ENCODE results near the gene MBNL1. TPM values are rescaled to one million over a fixed set of nuclear protein-coding genes. Genes with fewer than 3 reads are reported as not detected.

Gene MBNL1
- total and polyA plus RNA-seq, 7 experiments from 2014 or later = 371 to 675 (median 497) TPM

DNA sequence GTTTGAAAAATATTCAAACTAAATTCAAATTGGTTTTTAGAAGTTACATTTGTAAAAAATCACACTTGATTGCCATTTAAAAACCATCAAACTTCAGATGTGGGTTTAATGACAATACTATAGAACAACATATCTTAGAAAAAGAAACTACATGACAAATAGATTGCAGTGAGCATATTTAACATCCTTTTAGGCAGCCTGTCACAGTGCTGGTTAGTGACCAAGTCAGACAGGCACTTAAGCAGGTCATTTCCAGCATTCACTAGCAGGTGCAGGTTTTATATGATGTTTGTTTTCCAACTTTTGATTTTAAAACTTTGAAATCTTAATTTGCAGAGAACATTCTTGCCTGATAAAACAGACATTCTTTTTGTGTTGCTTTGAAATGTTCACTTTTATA lies 115.7 kb downstream of the MBNL1 start:
- POLR2A ChIA-PET = no interaction called here
- peak overlapping the region in 7 of 10 donors; percentile 8 to 64 (median 47) for H3K4me3 Mint-ChIP-seq
- DNase-seq (peak in 1 of 9 donors; percentile 33), ATAC-seq (peak; percentile 55)
- intact Hi-C loops (cut with micrococcal nuclease) = no loop called here
- Histone ChIP-seq H3K4me3 (ENCODE audit: low read length) (no peak overlapping the region), H3K27ac (ENCODE audit: low read depth, low read length) (peak overlapping the region; percentile 52), H3K4me1 (ENCODE audit: control insufficient read depth in 2 of 2, insufficient read depth in 2 of 2, low read length in 2 of 2) (peaks cover 54 to 68% of the 10 kb centered on the region in 2 donors), H3K27me3 (ENCODE audit: control insufficient read depth in 2 of 2, insufficient read depth in 2 of 2, low read length in 2 of 2) (no peaks in the 10 kb centered on the region), H3K36me3 (ENCODE audit: control insufficient read depth in 2 of 3, insufficient read depth in 3 of 3, low read length in 3 of 3) (peaks cover 0 to 11% (median 0%) of the 10 kb centered on the region in 3 experiments), H3K9me3 (ENCODE audit: control insufficient read depth in 2 of 3, low read length in 3 of 3) (no peaks in the 10 kb centered on the region)
- peaks cover 35 to 99% (median 93%) of the 10 kb centered on the region in 7 donors for H3K4me1 Mint-ChIP-seq
- H3K36me3 Mint-ChIP-seq = peaks cover 0 to 29% (median 13%) of the 10 kb centered on the region in 5 donors
- no peaks in the 10 kb centered on the region for H3K9me3 Mint-ChIP-seq
- H3K27ac Mint-ChIP-seq = peak overlapping the region in 8 of 9 donors; percentile 38 to 90 (median 60)
- H3K27me3 Mint-ChIP-seq = no peaks in the 10 kb centered on the region
- CTCF ChIA-PET = no interaction called here

DNA sequence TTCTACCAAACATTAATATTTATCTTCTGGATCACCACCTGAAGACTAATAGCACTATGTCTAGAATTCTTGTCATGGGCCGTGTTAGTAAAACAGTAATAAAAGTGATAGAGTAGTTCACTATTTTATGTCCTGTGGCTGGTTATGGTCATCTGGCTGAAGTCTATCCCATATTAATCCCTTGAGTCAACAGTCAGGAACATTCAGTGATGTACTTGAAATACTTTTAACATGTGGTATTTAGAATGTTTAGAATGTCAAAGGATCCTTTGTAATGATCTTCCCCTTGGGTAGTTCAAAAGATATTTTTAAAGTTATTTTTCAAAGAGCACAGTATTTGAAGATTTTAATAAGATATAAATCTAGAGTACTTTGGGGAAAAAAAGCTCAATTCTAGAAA lies 117.0 kb downstream of the MBNL1 start:
- Histone ChIP-seq H3K4me3 (ENCODE audit: low read length) (no peak overlapping the region), H3K27ac (ENCODE audit: low read depth, low read length) (peak overlapping the region; percentile 36), H3K4me1 (ENCODE audit: control insufficient read depth in 2 of 2, insufficient read depth in 2 of 2, low read length in 2 of 2) (peaks cover 47 to 55% of the 10 kb centered on the region in 2 donors), H3K36me3 (ENCODE audit: control insufficient read depth in 2 of 3, insufficient read depth in 3 of 3, low read length in 3 of 3) (peaks cover 0 to 12% (median 0%) of the 10 kb centered on the region in 3 experiments), H3K9me3 (ENCODE audit: control insufficient read depth in 2 of 3, low read length in 3 of 3) (no peaks in the 10 kb centered on the region), H3K27me3 (ENCODE audit: control insufficient read depth in 2 of 2, insufficient read depth in 2 of 2, low read length in 2 of 2) (no peaks in the 10 kb centered on the region)
- CTCF ChIA-PET = no interaction called here
- Mint-ChIP-seq H3K27me3 (no peaks in the 10 kb centered on the region), H3K36me3 (peaks cover 0 to 32% (median 15%) of the 10 kb centered on the region in 5 donors), H3K27ac (peak overlapping the region in 6 of 9 donors; percentile 5 to 87 (median 55)), H3K4me1 (peaks cover 26 to 97% (median 90%) of the 10 kb centered on the region in 7 donors), H3K4me3 (peak overlapping the region in 6 of 10 donors; percentile 22 to 53 (median 39)), H3K9me3 (no peaks in the 10 kb centered on the region)
- POLR2A ChIA-PET = no interaction called here
- intact Hi-C loops (cut with micrococcal nuclease) = loop anchor here in 1 of 2 donors (1.0 kb wide), 2 partner anchors 8 to 9 kb away; no protein-coding TSS in a partner anchor
- ATAC-seq = no peak
- DNase-seq = no peak

DNA sequence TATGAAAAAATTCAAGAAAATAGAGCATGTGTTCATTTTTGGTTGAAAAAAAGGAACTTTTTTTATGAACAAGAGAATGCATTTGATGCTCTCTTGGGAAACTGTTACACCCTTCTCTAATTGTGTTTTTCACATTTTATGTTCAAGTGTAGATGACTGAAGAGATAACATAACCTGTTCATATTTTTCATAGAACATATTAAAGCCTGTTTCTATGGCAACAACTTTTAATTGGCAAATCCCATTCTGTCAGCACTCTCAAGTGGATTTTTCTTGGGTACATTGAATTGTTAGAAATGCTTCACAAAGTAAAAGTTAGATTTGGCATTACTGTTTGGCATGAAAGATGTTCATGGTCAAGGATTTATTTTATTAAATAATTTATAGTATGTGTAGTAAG lies 117.5 kb downstream of the MBNL1 start:
- H3K27me3 ChIP-seq (ENCODE audit: control insufficient read depth in 2 of 2, insufficient read depth in 2 of 2, low read length in 2 of 2) = no peaks in the 10 kb centered on the region
- CTCF ChIA-PET = no interaction called here
- H3K27ac Mint-ChIP-seq = peak overlapping the region in 4 of 9 donors; percentile 22 to 87 (median 70)
- peaks cover 26 to 97% (median 90%) of the 10 kb centered on the region in 7 donors for H3K4me1 Mint-ChIP-seq
- DNase-seq (no peak), ATAC-seq (no peak)
- H3K36me3 Mint-ChIP-seq = peaks cover 0 to 36% (median 19%) of the 10 kb centered on the region in 5 donors
- H3K4me3 Mint-ChIP-seq = peak overlapping the region in 3 of 10 donors; percentile 22 to 53 (median 47)
- H3K36me3 ChIP-seq (ENCODE audit: control insufficient read depth in 2 of 3, insufficient read depth in 3 of 3, low read length in 3 of 3) = peaks cover 0 to 12% (median 0%) of the 10 kb centered on the region in 3 experiments
- peaks cover 43 to 54% of the 10 kb centered on the region in 2 donors for H3K4me1 ChIP-seq (ENCODE audit: control insufficient read depth in 2 of 2, insufficient read depth in 2 of 2, low read length in 2 of 2)
- intact Hi-C loops (cut with micrococcal nuclease) = loop anchor here in 1 of 2 donors (1.0 kb wide), 2 partner anchors 8 to 9 kb away; no protein-coding TSS in a partner anchor
- H3K27ac ChIP-seq (ENCODE audit: low read depth, low read length) = peak overlapping the region; percentile 36
- no peaks in the 10 kb centered on the region for H3K27me3 Mint-ChIP-seq
- no peak overlapping the region for H3K4me3 ChIP-seq (ENCODE audit: low read length)
- no peaks in the 10 kb centered on the region for H3K9me3 Mint-ChIP-seq
- POLR2A ChIA-PET = interaction anchor here (1.5 kb wide), 1 partner anchor 35 kb away, joined by 4 read pairs; no protein-coding TSS in a partner anchor
- no peaks in the 10 kb centered on the region for H3K9me3 ChIP-seq (ENCODE audit: control insufficient read depth in 2 of 3, low read length in 3 of 3)

DNA sequence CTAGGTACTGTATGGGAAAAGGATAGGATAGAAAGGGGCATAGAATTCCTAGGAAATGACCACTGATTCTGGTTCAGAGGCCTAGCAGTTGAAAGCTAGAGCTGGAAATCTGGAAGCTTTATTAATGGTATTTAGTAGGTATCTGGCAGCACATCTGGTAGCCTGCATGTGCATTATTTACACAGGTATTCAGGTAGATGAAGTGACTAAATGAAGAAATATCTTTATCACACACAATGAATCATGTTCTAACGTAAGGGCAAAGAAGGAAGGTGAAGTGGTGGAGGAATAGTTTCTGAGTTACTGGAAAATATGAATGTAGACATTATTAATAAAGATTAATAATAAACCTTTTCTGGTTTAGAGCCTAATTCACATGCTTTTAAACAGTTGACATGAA lies 119.9 kb downstream of the MBNL1 start:
- Histone ChIP-seq H3K27me3 (ENCODE audit: control insufficient read depth in 2 of 2, insufficient read depth in 2 of 2, low read length in 2 of 2) (no peaks in the 10 kb centered on the region), H3K4me3 (ENCODE audit: low read length) (no peak overlapping the region), H3K4me1 (ENCODE audit: control insufficient read depth in 2 of 2, insufficient read depth in 2 of 2, low read length in 2 of 2) (peaks cover 24 to 43% of the 10 kb centered on the region in 2 donors), H3K27ac (ENCODE audit: low read depth, low read length) (peak overlapping the region; percentile 31), H3K9me3 (ENCODE audit: control insufficient read depth in 2 of 3, low read length in 3 of 3) (no peaks in the 10 kb centered on the region), H3K36me3 (ENCODE audit: control insufficient read depth in 2 of 3, insufficient read depth in 3 of 3, low read length in 3 of 3) (peaks cover 0 to 19% (median 0%) of the 10 kb centered on the region in 3 experiments)
- DNase-seq (no peak), ATAC-seq (no peak)
- Mint-ChIP-seq H3K4me1 (peaks cover 16 to 98% (median 90%) of the 10 kb centered on the region in 7 donors), H3K27me3 (no peaks in the 10 kb centered on the region), H3K4me3 (peak overlapping the region in 5 of 10 donors; percentile 3 to 53 (median 27)), H3K27ac (peak overlapping the region in 4 of 9 donors; percentile 4 to 85 (median 66)), H3K9me3 (no peaks in the 10 kb centered on the region), H3K36me3 (peaks cover 0 to 45% (median 18%) of the 10 kb centered on the region in 5 donors)
- intact Hi-C loops (cut with micrococcal nuclease) = loop anchor here in 1 of 2 donors (1.0 kb wide), 1 partner anchor 10 kb away; no protein-coding TSS in a partner anchor
- POLR2A ChIA-PET = interaction anchor here (0.8 to 1.2 kb wide), 2 partner anchors 23 to 25 kb away, joined by 3 to 5 read pairs; no protein-coding TSS in a partner anchor
- CTCF ChIA-PET = no interaction called here

DNA sequence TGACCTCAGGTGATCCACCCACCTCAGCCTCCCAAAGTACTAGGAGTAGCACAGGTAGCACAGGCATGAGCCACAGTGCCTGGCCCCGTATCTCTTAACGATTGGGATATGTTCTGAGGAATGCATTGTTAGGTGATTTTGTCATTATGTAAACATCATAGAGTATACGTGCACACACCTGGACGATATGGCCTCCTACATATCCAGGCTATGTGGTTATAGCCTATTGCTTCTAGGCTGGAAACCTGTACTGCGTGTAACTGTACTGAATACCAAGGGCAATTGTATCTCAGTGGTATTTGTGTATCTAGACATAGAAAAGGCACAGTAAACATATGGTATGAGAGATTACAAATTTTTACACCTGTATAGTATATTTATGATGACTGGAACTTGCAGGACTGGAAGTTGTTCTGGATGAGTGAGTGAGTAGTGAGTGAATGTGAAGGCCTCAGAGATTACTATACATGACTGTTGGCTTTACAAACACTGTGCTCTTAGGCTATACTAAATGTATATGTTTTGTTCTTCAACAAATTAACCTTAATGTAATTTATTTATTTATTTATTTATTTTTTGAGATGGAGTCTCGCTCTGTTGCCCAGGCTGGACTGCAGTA lies 120.7 kb downstream of the MBNL1 start:
- Mint-ChIP-seq H3K36me3 (peaks cover 0 to 51% (median 21%) of the 10 kb centered on the region in 5 donors), H3K9me3 (no peaks in the 10 kb centered on the region), H3K4me1 (peaks cover 19 to 97% (median 88%) of the 10 kb centered on the region in 7 donors), H3K27ac (peak overlapping the region; percentile 23 to 85 (median 65)), H3K4me3 (peak overlapping the region in 5 of 10 donors; percentile 3 to 46 (median 26)), H3K27me3 (no peaks in the 10 kb centered on the region)
- no peak overlapping the region for H3K27ac ChIP-seq (ENCODE audit: low read depth, low read length)
- DNase-seq = no peak
- H3K36me3 ChIP-seq (ENCODE audit: control insufficient read depth in 2 of 3, insufficient read depth in 3 of 3, low read length in 3 of 3) = peaks cover 0 to 25% (median 0%) of the 10 kb centered on the region in 3 experiments
- peaks cover 19 to 38% of the 10 kb centered on the region in 2 donors for H3K4me1 ChIP-seq (ENCODE audit: control insufficient read depth in 2 of 2, insufficient read depth in 2 of 2, low read length in 2 of 2)
- POLR2A ChIA-PET = interaction anchor here (1.7 kb wide), 1 partner anchor 11 kb away, joined by 11 read pairs; no protein-coding TSS in a partner anchor
- H3K27me3 ChIP-seq (ENCODE audit: control insufficient read depth in 2 of 2, insufficient read depth in 2 of 2, low read length in 2 of 2) = no peaks in the 10 kb centered on the region
- no peaks in the 10 kb centered on the region for H3K9me3 ChIP-seq (ENCODE audit: control insufficient read depth in 2 of 3, low read length in 3 of 3)
- H3K4me3 ChIP-seq (ENCODE audit: low read length) = no peak overlapping the region
- intact Hi-C loops (cut with micrococcal nuclease) = no loop called here
- CTCF ChIA-PET = no interaction called here
- ATAC-seq = no peak

DNA sequence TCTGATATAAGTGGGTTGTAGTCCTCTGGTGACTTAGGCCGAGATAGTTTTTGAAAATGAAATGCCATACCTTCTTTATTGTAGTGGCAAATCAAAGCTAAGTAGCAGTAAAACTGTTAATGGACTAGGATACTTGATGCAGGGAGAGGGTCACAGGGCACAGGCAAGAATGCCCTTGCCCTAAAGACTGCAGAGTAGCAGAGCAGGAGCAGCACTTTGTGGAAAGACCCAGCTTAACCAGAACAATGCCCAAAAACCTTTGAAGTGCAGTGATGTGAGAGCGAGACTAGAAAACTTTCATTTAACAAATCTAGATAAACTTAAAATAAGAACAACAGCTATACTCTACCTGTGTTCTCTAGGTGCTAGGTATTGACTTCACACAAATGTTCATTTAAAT lies 121.9 kb downstream of the MBNL1 start:
- Mint-ChIP-seq H3K9me3 (no peaks in the 10 kb centered on the region), H3K27ac (peak overlapping the region; percentile 19 to 90 (median 80)), H3K36me3 (peaks cover 0 to 58% (median 30%) of the 10 kb centered on the region in 5 donors), H3K4me1 (peaks cover 20 to 94% (median 87%) of the 10 kb centered on the region in 7 donors), H3K4me3 (peak overlapping the region in 5 of 10 donors; percentile 2 to 58 (median 14)), H3K27me3 (no peaks in the 10 kb centered on the region)
- Histone ChIP-seq H3K4me1 (ENCODE audit: control insufficient read depth in 2 of 2, insufficient read depth in 2 of 2, low read length in 2 of 2) (peaks cover 12 to 25% of the 10 kb centered on the region in 2 donors), H3K27ac (ENCODE audit: low read depth, low read length) (peak overlapping the region; percentile 38), H3K4me3 (ENCODE audit: low read length) (no peak overlapping the region), H3K36me3 (ENCODE audit: control insufficient read depth in 2 of 3, insufficient read depth in 3 of 3, low read length in 3 of 3) (peaks cover 0 to 32% (median 4%) of the 10 kb centered on the region in 3 experiments), H3K27me3 (ENCODE audit: control insufficient read depth in 2 of 2, insufficient read depth in 2 of 2, low read length in 2 of 2) (no peaks in the 10 kb centered on the region), H3K9me3 (ENCODE audit: control insufficient read depth in 2 of 3, low read length in 3 of 3) (no peaks in the 10 kb centered on the region)
- intact Hi-C loops (cut with micrococcal nuclease) = no loop called here
- DNase-seq (peak in 1 of 9 donors; percentile 23), ATAC-seq (no peak)
- CTCF ChIA-PET = no interaction called here
- POLR2A ChIA-PET = interaction anchor here (0.6 to 1.7 kb wide), 6 partner anchors 9 to 207 kb away, joined by 3 to 11 read pairs (median 4); no protein-coding TSS in a partner anchor

Measured in naive thymus-derived CD4-positive, alpha-beta T cell (primary cell).